Smooth muscle cell (in vitro differentiated cells): ENCODE data around the gene ART1. TPM values are rescaled to one million over a fixed set of nuclear protein-coding genes. Genes with fewer than 3 reads are reported as not detected.

ENCODE experiments used
- DNase-seq: peaks from one replicate; lab custom pipeline; 2025; ENCODE audit not compliant: unreplicated experiment; lab: John Stamatoyannopoulos, UW
- H2AFZ ChIP-seq: fragments of 200-600 bp; sonication (generic); 2 replicates; pipeline ENCODE4 v1.6.0; 2016; ENCODE audit warnings: antibody characterized with exemption, low read depth, mild to moderate bottlenecking
- H3F3A ChIP-seq: fragments of 200-600 bp; sonication (generic); 2 replicates; pipeline ENCODE4 v1.6.0; 2017; ENCODE audit warnings: antibody characterized with exemption, low read depth
- H3K27ac ChIP-seq: fragments of 200-600 bp; sonication (generic); 2 replicates; pipeline ENCODE4 v1.5.1; 2016; ENCODE audit warnings: low read depth, mild to moderate bottlenecking
- H3K27me3 ChIP-seq: fragments of 200-600 bp; sonication (generic); 2 replicates; pipeline ENCODE4 v1.6.1; 2016; ENCODE audit warnings: low read depth, mild to moderate bottlenecking
- H3K36me3 ChIP-seq: fragments of 200-600 bp; sonication (generic); 2 replicates; pipeline ENCODE4 v1.5.1; 2016; ENCODE audit warnings: low read depth
- H3K4me1 ChIP-seq: fragments of 200-600 bp; sonication (generic); 2 replicates; pipeline ENCODE4 v1.5.1; 2016; ENCODE audit warnings: low read depth
- H3K4me2 ChIP-seq: fragments of 200-600 bp; sonication (generic); 2 replicates; pipeline ENCODE4 v1.6.0; 2016; ENCODE audit warnings: mild to moderate bottlenecking
- H3K4me3 ChIP-seq: fragments of 200-600 bp; sonication (generic); 2 replicates; pipeline ENCODE4 v1.5.1; 2016; ENCODE audit warnings: mild to moderate bottlenecking
- H3K79me2 ChIP-seq: fragments of 200-600 bp; sonication (generic); 2 replicates; pipeline ENCODE4 v1.6.0; 2016; ENCODE audit warnings: low read depth, mild to moderate bottlenecking
- H3K9ac ChIP-seq: fragments of 200-600 bp; sonication (generic); 2 replicates; pipeline ENCODE4 v1.6.0; 2016; ENCODE audit warnings: low read depth
- H3K9me3 ChIP-seq: fragments of 200-600 bp; sonication (generic); replicated peaks from 2 replicates; pipeline ENCODE4 v1.5.1; 2016; ENCODE audit warnings: low read depth
- H4K20me1 ChIP-seq: fragments of 200-600 bp; sonication (generic); 2 replicates; pipeline ENCODE4 v1.6.0; 2016; ENCODE audit warnings: low read depth
- CTCF ChIP-seq: fragments of 200-600 bp; sonication (generic); IDR thresholded peaks from 2 replicates; pipeline ENCODE4 v1.5.1; 2017; ENCODE audit warnings: borderline replicate concordance, mild to moderate bottlenecking, antibody characterized with exemption; ENCODE audit not compliant: insufficient read depth, poor library complexity, severe bottlenecking
- WGBS: methylation state at CpG from one replicate; pipeline ENCODE4 v1.1.7; 2016; ENCODE audit warnings: low lambda C conversion rate; 5-methylcytosine and 5-hydroxymethylcytosine counted together
- polyA plus RNA-seq: library from polyadenylated mRNA; unstranded; fragments of >200 nt; fragmentation: Nextera tagmentation; extraction: Ambion mirVana; gene quantifications from 2 replicates; pipeline ENCODE4 v1.2.1, GENCODE V29; 2016
- total RNA-seq: library from RNA; depleted of rRNA; stranded (reverse); fragments of >200 nt; gene quantifications from 2 replicates; pipeline ENCODE4 v1.2.3, GENCODE V29; 2014

The ART1 gene
- total and polyA plus RNA-seq, 2 experiments from 2014 or later: not detected

DNA sequence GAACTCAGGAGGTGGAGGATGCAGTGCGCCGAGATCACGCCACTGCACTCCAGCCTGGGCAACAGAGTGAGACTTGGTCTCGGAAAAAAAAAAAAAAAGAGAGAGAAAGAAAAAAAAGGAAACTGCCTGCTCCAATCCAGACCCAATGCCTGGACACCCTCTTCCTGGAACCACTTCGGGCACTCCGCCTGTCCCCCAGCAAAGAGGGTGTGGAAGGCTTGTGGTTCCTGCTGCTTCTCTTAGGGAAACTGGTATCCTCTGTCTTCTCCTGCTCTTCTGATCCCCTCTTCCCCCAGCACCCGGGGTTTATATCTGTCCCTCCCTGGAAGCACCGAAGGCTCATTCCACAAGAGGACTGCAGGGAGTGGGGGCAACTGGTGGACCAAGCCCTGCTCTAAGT lies 13.3 kb downstream of the ART1 start:
- no peaks in the 10 kb centered on the region for H3F3A ChIP-seq
- H3K4me2 ChIP-seq: no peak overlapping the region
- no peak for TF ChIP-seq CTCF
- no peaks in the 10 kb centered on the region for H3K4me1 ChIP-seq
- DNase-seq: no peak
- no peaks in the 10 kb centered on the region for H3K79me2 ChIP-seq
- no peak overlapping the region for H3K9ac ChIP-seq
- no peak overlapping the region for H3K4me3 ChIP-seq
- no peaks in the 10 kb centered on the region for H3K27me3 ChIP-seq
- H3K27ac ChIP-seq: no peak overlapping the region
- no peaks in the 10 kb centered on the region for H3K9me3 ChIP-seq
- no peaks in the 10 kb centered on the region for H4K20me1 ChIP-seq
- H3K36me3 ChIP-seq: no peaks in the 10 kb centered on the region
- 94% methylated on average over 6 of the region's 8 CpGs for WGBS
- no peak overlapping the region for H2AFZ ChIP-seq

DNA sequence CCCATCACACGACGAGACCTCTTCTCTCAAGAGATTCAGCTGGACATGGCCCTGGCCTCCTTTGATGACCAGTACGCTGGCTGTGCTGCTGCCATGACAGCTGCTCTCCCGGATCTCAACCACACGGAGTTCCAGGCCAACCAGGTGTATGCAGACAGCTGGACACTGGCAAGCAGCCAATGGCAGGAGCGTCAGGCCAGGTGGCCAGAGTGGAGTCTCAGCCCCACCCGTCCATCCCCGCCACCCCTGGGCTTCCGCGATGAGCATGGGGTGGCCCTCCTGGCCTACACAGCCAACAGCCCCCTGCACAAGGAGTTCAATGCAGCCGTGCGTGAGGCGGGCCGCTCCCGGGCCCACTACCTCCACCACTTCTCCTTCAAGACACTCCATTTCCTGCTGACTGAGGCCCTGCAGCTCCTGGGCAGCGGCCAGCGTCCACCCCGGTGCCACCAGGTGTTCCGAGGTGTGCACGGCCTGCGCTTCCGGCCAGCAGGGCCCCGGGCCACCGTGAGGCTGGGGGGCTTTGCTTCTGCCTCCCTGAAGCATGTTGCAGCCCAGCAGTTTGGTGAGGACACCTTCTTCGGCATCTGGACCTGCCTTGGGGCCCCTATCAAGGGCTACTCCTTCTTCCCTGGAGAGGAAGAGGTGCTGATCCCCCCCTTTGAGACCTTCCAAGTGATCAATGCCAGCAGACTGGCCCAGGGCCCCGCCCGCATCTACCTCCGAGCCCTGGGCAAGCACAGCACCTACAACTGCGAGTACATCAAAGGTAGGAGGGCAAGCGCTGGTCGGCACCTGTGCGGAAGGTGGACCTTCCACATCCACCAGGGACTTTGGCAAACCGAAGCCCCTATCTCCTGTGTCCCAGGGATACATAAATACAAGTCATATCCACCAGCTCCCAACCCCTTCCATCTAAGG lies 14.9 kb downstream of the ART1 start:
- 95% methylated on average over 33 of the region's 33 CpGs for WGBS
- no peaks in the 10 kb centered on the region for H3K79me2 ChIP-seq

DNA sequence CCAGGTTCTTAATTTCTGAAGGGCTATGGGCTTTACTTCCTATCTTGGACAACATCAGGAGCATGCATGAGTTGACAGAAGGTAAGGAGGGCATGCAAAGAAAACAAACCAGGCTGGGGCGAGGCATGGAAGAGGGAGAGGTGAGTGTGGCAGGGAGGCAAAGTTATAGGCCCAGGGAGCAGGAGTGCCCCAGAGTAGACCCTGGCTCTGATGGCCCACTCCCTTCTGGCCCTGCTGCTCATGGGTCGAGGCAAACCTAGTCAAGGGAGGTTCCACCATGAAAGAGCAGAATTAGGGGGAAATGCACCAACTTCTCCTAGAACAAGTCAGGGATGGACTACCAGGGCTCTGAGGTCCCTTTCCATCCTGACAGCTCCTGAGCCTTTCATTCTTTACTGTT lies 16.0 kb downstream of the ART1 start:
- no peak overlapping the region for H3K27ac ChIP-seq
- no peaks in the 10 kb centered on the region for H3K4me1 ChIP-seq
- no peak overlapping the region for H3K4me2 ChIP-seq
- TF ChIP-seq CTCF: no peak
- no peak for DNase-seq
- H3K27me3 ChIP-seq: no peaks in the 10 kb centered on the region
- no peak overlapping the region for H3K4me3 ChIP-seq
- WGBS: 97% methylated on average over 2 of the region's 2 CpGs
- H3K36me3 ChIP-seq: no peaks in the 10 kb centered on the region
- H3K9ac ChIP-seq: no peak overlapping the region
- no peaks in the 10 kb centered on the region for H3K9me3 ChIP-seq
- H2AFZ ChIP-seq: no peak overlapping the region
- H3K79me2 ChIP-seq: no peaks in the 10 kb centered on the region
- no peaks in the 10 kb centered on the region for H3F3A ChIP-seq
- H4K20me1 ChIP-seq: no peaks in the 10 kb centered on the region

More for the DNA sequence above, 14.9 kb downstream of the ART1 start:
- Histone ChIP-seq H3K27ac (no peak overlapping the region), H3K27me3 (no peaks in the 10 kb centered on the region), H3F3A (no peaks in the 10 kb centered on the region), H3K9me3 (no peaks in the 10 kb centered on the region), H3K4me2 (no peak overlapping the region), H3K4me1 (no peaks in the 10 kb centered on the region), H3K4me3 (no peak overlapping the region), H3K36me3 (no peaks in the 10 kb centered on the region), H2AFZ (no peak overlapping the region), H3K9ac (no peak overlapping the region), H4K20me1 (no peaks in the 10 kb centered on the region)
- TF ChIP-seq CTCF: no peak
- no peak for DNase-seq

DNA sequence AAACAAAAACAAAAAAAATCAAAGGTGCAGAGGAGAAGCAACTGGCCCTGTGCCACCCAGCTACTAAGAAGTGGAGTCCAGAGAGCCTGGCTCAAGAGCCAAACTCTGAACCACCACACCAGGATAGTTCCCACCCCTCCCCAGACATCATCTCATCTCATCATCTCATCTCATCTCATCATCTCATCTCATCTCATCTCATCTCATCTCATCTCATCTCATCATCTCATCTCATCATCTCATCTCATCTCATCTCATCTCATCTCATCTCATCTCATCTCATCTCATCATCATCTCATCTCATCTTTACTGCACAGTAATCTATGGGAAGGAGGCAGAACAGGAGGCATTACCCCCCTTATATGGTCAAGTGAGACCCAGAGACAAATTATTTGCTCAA lies 17.9 kb downstream of the ART1 start:
- Histone ChIP-seq H3F3A (no peaks in the 10 kb centered on the region), H3K9me3 (no peaks in the 10 kb centered on the region), H3K79me2 (no peaks in the 10 kb centered on the region), H3K4me2 (no peak overlapping the region), H3K27me3 (no peaks in the 10 kb centered on the region), H3K9ac (no peak overlapping the region), H2AFZ (no peak overlapping the region), H3K36me3 (no peaks in the 10 kb centered on the region), H4K20me1 (no peaks in the 10 kb centered on the region), H3K4me1 (no peaks in the 10 kb centered on the region), H3K27ac (no peak overlapping the region), H3K4me3 (no peak overlapping the region)
- no peak for DNase-seq
- TF ChIP-seq CTCF: no peak
